Hepatocyte (in vitro differentiated cells): ENCODE data around the gene FANCD2. TPM values are rescaled to one million over a fixed set of nuclear protein-coding genes. Genes with fewer than 3 reads are reported as not detected.

ENCODE experiments used
- DNase-seq: peaks from one replicate; pipeline ENCODE4 v3.0.0-alpha.2; 2016; ENCODE audit warnings: low spot score
- H2AFZ ChIP-seq: fragments of 200-600 bp; sonication (generic); 2 replicates; pipeline ENCODE4 v1.6.0; 2016; ENCODE audit warnings: antibody characterized with exemption, mild to moderate bottlenecking
- H3K27ac ChIP-seq: fragments of 200-600 bp; sonication (generic); 2 replicates; pipeline ENCODE4 v1.5.1; 2016; ENCODE audit warnings: mild to moderate bottlenecking
- H3K27me3 ChIP-seq: fragments of 200-600 bp; sonication (generic); 2 replicates; pipeline ENCODE4 v1.6.1; 2016
- H3K36me3 ChIP-seq: fragments of 200-600 bp; sonication (generic); replicated peaks from 2 replicates; pipeline ENCODE4 v1.5.1; 2016; ENCODE audit warnings: low read depth; ENCODE audit not compliant: insufficient read depth
- H3K4me1 ChIP-seq: fragments of 200-600 bp; sonication (generic); 2 replicates; pipeline ENCODE4 v1.5.1; 2016; ENCODE audit warnings: mild to moderate bottlenecking, moderate library complexity; ENCODE audit not compliant: insufficient read depth
- H3K4me2 ChIP-seq: fragments of 200-600 bp; sonication (generic); 2 replicates; pipeline ENCODE4 v1.6.0; 2016
- H3K4me3 ChIP-seq: fragments of 200-600 bp; sonication (generic); 2 replicates; pipeline ENCODE4 v1.5.1; 2016; ENCODE audit warnings: mild to moderate bottlenecking
- H3K79me2 ChIP-seq: fragments of 200-600 bp; sonication (generic); 2 replicates; pipeline ENCODE4 v1.6.0; 2017; ENCODE audit warnings: mild to moderate bottlenecking
- H3K9me2 ChIP-seq: fragments of 200-600 bp; sonication (generic); replicated peaks from 2 replicates; pipeline ENCODE4 v1.6.0; 2017; ENCODE audit warnings: mild to moderate bottlenecking; ENCODE audit not compliant: insufficient read depth
- H3K9me3 ChIP-seq: fragments of 200-600 bp; sonication (generic); 2 replicates; pipeline ENCODE4 v1.5.1; 2016; ENCODE audit warnings: low read depth, mild to moderate bottlenecking
- H4K20me1 ChIP-seq: fragments of 200-600 bp; sonication (generic); 2 replicates; pipeline ENCODE4 v1.6.0; 2016; ENCODE audit warnings: mild to moderate bottlenecking; ENCODE audit not compliant: insufficient read depth, poor library complexity, severe bottlenecking
- CTCF ChIP-seq: fragments of 200-600 bp; sonication (generic); IDR thresholded peaks from 2 replicates; pipeline ENCODE4 v1.5.1; 2016; ENCODE audit warnings: antibody characterized with exemption, mild to moderate bottlenecking; ENCODE audit not compliant: poor library complexity
- EZH2 ChIP-seq: fragments of 200-600 bp; sonication (generic); IDR thresholded peaks from 2 replicates; pipeline ENCODE4 v1.6.1; 2016; ENCODE audit warnings: antibody characterized with exemption, mild to moderate bottlenecking, borderline replicate concordance
- EZH2phosphoT487 ChIP-seq: fragments of 200-600 bp; sonication (generic); IDR thresholded peaks from one replicate; pipeline ENCODE4 v1.6.1; 2018; ENCODE audit warnings: antibody characterized with exemption, mild to moderate bottlenecking, low read depth, moderate library complexity; ENCODE audit not compliant: unreplicated experiment, severe bottlenecking
- WGBS: methylation state at CpG from one replicate; pipeline ENCODE4 v1.1.6; 2016; ENCODE audit warnings: low lambda C conversion rate; ENCODE audit errors: missing lambda C conversion rate; 5-methylcytosine and 5-hydroxymethylcytosine counted together
- polyA plus RNA-seq: library from polyadenylated mRNA; unstranded; fragments of >200 nt; fragmentation: Nextera tagmentation; extraction: Ambion mirVana; gene quantifications from 2 replicates; pipeline ENCODE4 v1.2.1, GENCODE V29; 2016
- total RNA-seq: library from RNA; depleted of rRNA; stranded (reverse); fragments of >200 nt; gene quantifications from 2 replicates; pipeline ENCODE4 v1.2.3, GENCODE V29; 2014

The FANCD2 gene
- total and polyA plus RNA-seq, 2 experiments from 2014 or later: 5.3 to 8.8 TPM

- Histone ChIP-seq H3K9me2 (no peaks in the 10 kb centered on the region), H3K36me3 (no peaks in the 10 kb centered on the region), H4K20me1 (no peaks in the 10 kb centered on the region), H3K79me2 (peaks cover 25% of the 10 kb centered on the region), H3K4me1 (peaks cover 9% of the 10 kb centered on the region), H3K4me3 (no peak overlapping the region), H3K9me3 (no peaks in the 10 kb centered on the region), H3K4me2 (no peak overlapping the region), H3K27me3 (no peaks in the 10 kb centered on the region), H2AFZ (no peak overlapping the region), H3K27ac (peak overlapping the region; percentile 48)
- peak; percentile 41 for DNase-seq
- WGBS: 87% methylated on average over 8 of the region's 8 CpGs
- TF ChIP-seq EZH2phosphoT487: no peak
- no peak for TF ChIP-seq CTCF
- no peak for TF ChIP-seq EZH2
Observed at GRCh38 chr3:10023587-10024310, 2.5 kb upstream of the FANCD2 start.

GRCh38 chr3:10025205-10026083, 793 bp upstream of the FANCD2 start:
- H3K27me3 ChIP-seq: no peaks in the 10 kb centered on the region
- H4K20me1 ChIP-seq: no peaks in the 10 kb centered on the region
- H3K27ac ChIP-seq: peak overlapping the region; percentile 68
- no peaks in the 10 kb centered on the region for H3K9me2 ChIP-seq
- TF ChIP-seq EZH2phosphoT487 (no peak), EZH2 (no peak), CTCF (no peak)
- H3K79me2 ChIP-seq: peaks cover 25% of the 10 kb centered on the region
- 36% methylated on average over 19 of the region's 19 CpGs for WGBS
- peak overlapping the region; percentile 95 for H3K4me2 ChIP-seq
- DNase-seq: no peak
- peak overlapping the region; percentile 47 for H2AFZ ChIP-seq
- H3K36me3 ChIP-seq: no peaks in the 10 kb centered on the region
- peak overlapping the region; percentile 67 for H3K4me3 ChIP-seq
- H3K4me1 ChIP-seq: peaks cover 9% of the 10 kb centered on the region
- no peaks in the 10 kb centered on the region for H3K9me3 ChIP-seq

- Histone ChIP-seq H3K4me2 (no peak overlapping the region), H3K4me1 (no peaks in the 10 kb centered on the region), H3K4me3 (no peak overlapping the region), H3K36me3 (no peaks in the 10 kb centered on the region), H4K20me1 (no peaks in the 10 kb centered on the region), H2AFZ (no peak overlapping the region), H3K9me2 (no peaks in the 10 kb centered on the region), H3K27me3 (no peaks in the 10 kb centered on the region), H3K27ac (no peak overlapping the region), H3K79me2 (no peaks in the 10 kb centered on the region), H3K9me3 (no peaks in the 10 kb centered on the region)
- TF ChIP-seq EZH2phosphoT487: no peak
- no peak for TF ChIP-seq CTCF
- TF ChIP-seq EZH2: no peak
- DNase-seq: no peak
- WGBS: 100% methylated on average over 5 of the region's 5 CpGs
Observed at GRCh38 chr3:10041034-10041433, 14.8 kb downstream of the FANCD2 start.
